ENCODE results near the gene EYS.
"Not testable (repeated sequence)": the region's sequence is repeated elsewhere in the genome, so short reads cannot be mapped to it uniquely, and the experiment has no call there.

EYS gene

DNA sequence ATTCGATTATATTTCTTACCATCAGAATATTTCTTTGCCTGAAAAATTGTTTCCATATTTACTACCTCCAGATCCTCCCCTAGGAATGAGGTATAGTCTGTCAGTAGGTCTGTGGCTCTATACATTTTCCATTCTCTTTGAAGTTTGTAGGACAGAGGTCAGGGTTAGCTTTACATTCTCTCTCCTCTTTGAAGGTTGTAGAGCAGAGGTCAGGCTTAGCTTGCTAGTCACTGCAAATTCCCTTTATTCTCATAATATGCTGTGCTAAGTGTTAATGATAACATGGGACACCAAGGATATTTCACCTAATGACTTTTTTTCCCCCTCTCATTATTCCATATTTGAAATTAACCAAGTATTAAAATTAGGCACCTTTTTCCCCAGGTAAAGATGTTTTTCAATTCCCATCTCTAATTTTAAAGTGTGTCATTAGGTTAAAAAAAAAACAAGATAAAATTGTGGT is 1660.2 kb downstream of the EYS start:
- no peaks in the 10 kb centered on the region for H3K36me3 ChIP-seq (ENCODE audit: control insufficient read depth, insufficient read depth, low read length, severe bottlenecking)
- H3K4me3 ChIP-seq (ENCODE audit: low read length), result no peak overlapping the region
- H3K9ac ChIP-seq (ENCODE audit: low read length), result no peak overlapping the region
- no peak for DNase-seq (ENCODE audit: low read depth)
- no peaks in the 10 kb centered on the region for H3K27me3 ChIP-seq (replicated peaks; ENCODE audit: control insufficient read depth, insufficient read depth, low read length)
- no peaks in the 10 kb centered on the region for H3K4me1 ChIP-seq (ENCODE audit: control insufficient read depth, insufficient read depth, low read length)
- no peaks in the 10 kb centered on the region for H3K9me3 ChIP-seq (ENCODE audit: control insufficient read depth, low read length)

DNA sequence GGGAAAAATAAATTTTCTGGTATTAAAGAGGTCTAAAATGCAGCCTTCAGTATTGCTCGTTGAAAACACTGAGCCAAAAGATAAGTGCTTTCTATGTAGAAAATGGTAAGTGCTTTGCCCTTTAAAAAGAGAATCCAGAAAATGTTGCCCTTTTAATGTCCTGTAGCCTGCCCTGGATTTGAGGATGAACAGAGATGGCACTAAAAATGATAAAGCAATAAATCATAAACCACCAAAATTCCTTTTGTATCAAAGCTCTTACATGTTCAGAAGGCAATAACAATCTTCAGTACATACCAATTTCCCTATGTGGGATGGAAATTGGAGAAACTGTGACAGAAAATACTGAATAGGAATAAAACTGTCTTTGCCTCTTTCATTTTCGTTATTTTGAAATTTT is 1665.7 kb downstream of the EYS start:
- H3K9me3 ChIP-seq (ENCODE audit: control insufficient read depth, low read length), result no peaks in the 10 kb centered on the region
- no peaks in the 10 kb centered on the region for H3K4me1 ChIP-seq (ENCODE audit: control insufficient read depth, insufficient read depth, low read length)
- H3K36me3 ChIP-seq (ENCODE audit: control insufficient read depth, insufficient read depth, low read length, severe bottlenecking), result no peaks in the 10 kb centered on the region
- no peak overlapping the region for H3K4me3 ChIP-seq (ENCODE audit: low read length)
- no peak overlapping the region for H3K9ac ChIP-seq (ENCODE audit: low read length)
- no peaks in the 10 kb centered on the region for H3K27me3 ChIP-seq (replicated peaks; ENCODE audit: control insufficient read depth, insufficient read depth, low read length)
- DNase-seq (ENCODE audit: low read depth), result no peak

DNA sequence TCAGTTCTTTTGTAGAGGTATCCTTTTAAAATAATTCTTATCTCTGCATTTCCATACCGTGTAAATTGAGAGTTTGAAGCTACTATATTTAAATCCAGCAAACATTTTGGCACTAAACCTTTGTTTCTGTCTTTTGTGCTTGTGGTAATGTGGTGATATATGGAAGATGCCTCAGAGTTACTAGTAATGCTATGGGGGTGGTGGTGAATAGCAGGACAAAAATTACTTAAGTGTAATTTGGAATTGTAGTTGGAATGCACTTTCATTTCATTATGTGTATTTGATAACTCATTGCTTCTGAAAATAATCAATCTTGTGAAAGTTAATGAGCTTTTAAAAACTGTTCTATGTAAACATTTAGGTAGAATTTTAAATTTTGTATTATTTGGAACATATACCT is 1666.9 kb downstream of the EYS start:
- DNase-seq (ENCODE audit: low read depth), result no peak
- no peaks in the 10 kb centered on the region for H3K27me3 ChIP-seq (replicated peaks; ENCODE audit: control insufficient read depth, insufficient read depth, low read length)
- H3K4me1 ChIP-seq (ENCODE audit: control insufficient read depth, insufficient read depth, low read length), result no peaks in the 10 kb centered on the region
- H3K9ac ChIP-seq (ENCODE audit: low read length), result no peak overlapping the region
- H3K36me3 ChIP-seq (ENCODE audit: control insufficient read depth, insufficient read depth, low read length, severe bottlenecking), result no peaks in the 10 kb centered on the region
- H3K9me3 ChIP-seq (ENCODE audit: control insufficient read depth, low read length), result no peaks in the 10 kb centered on the region
- no peak overlapping the region for H3K4me3 ChIP-seq (ENCODE audit: low read length)

DNA sequence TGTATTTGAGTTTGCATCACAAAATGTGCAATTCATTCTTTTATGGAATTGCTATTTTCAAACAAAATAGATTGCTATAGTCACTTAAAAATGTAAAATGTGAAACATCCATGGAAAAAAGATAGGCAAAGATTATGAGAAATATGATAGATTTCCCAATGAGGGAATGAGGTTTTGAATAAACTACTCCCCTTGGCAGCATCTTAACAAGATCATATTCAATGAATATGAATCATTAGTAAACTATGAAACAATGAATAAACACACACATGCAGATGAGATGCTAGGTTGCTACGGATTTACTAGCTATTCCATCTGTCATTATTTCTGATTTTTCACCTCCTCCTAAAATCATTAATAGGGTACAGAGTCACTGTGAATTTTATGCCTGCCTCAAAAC is 1669.6 kb downstream of the EYS start:
- Histone ChIP-seq H3K27me3 (replicated peaks; ENCODE audit: control insufficient read depth, insufficient read depth, low read length) (no peaks in the 10 kb centered on the region), H3K4me1 (ENCODE audit: control insufficient read depth, insufficient read depth, low read length) (no peaks in the 10 kb centered on the region), H3K4me3 (ENCODE audit: low read length) (no peak overlapping the region), H3K9ac (ENCODE audit: low read length) (no peak overlapping the region), H3K9me3 (ENCODE audit: control insufficient read depth, low read length) (no peaks in the 10 kb centered on the region), H3K36me3 (ENCODE audit: control insufficient read depth, insufficient read depth, low read length, severe bottlenecking) (no peaks in the 10 kb centered on the region)
- peak; percentile 25 for DNase-seq (ENCODE audit: low read depth)

DNA sequence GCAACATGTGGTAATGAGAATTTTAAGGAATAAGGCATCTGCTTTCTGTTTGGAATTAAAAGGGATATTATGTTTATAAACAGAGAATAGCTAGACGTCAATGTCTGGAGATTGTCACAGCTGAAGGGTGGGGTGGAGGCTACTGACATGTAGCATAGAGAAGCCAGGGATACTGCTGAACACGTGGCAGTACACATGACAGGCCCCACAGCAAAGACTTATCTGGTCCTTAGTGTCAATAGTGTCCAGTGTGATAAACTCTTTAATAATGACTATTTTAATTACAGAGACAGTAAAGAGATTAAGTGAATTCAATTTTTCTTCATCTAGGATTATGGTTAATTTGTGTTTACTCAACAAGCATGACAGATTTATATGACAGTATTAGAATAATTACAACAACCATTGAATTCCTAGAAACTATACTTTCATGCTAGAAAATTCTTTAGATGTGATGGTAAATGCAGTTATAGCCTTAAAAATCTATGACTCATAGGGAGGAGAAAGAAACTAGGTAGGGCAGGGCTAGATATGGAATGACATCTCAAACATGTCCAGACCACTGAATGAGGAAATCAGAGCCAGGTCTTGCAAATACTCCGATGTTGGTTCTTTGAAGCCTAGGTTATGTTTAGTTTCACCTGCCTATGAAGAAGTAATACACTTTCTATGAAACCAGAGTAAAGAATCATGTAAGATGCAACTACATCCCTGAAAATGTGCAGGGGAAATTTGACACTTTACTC is 1671.9 kb downstream of the EYS start:
- no peaks in the 10 kb centered on the region for H3K9me3 ChIP-seq (ENCODE audit: control insufficient read depth, low read length)
- no peak overlapping the region for H3K9ac ChIP-seq (ENCODE audit: low read length)
- no peaks in the 10 kb centered on the region for H3K36me3 ChIP-seq (ENCODE audit: control insufficient read depth, insufficient read depth, low read length, severe bottlenecking)
- no peaks in the 10 kb centered on the region for H3K27me3 ChIP-seq (replicated peaks; ENCODE audit: control insufficient read depth, insufficient read depth, low read length)
- H3K4me1 ChIP-seq (ENCODE audit: control insufficient read depth, insufficient read depth, low read length), result no peaks in the 10 kb centered on the region
- no peak overlapping the region for H3K4me3 ChIP-seq (ENCODE audit: low read length)
- DNase-seq (ENCODE audit: low read depth), result peak; percentile 36

DNA sequence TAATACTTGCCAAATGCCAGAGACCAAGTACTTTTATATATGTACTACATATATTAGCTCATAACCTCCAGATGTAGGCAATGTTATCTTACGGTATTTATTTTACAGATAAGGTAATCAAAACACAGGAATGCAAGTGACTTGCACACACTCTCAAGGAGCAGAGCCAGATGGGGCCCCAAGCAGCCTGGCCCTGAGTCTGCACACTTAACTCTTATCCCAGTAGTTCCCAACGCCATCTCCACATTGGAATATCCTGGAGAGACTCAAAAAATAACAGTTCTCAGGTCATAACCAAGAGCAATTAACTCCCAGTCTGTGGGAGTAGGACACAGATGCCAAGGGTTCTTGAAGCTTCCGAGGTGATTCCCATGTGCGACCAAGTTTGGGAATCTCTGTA is 1672.7 kb downstream of the EYS start:
- no peak for DNase-seq (ENCODE audit: low read depth)
- Histone ChIP-seq H3K36me3 (ENCODE audit: control insufficient read depth, insufficient read depth, low read length, severe bottlenecking) (no peaks in the 10 kb centered on the region), H3K9me3 (ENCODE audit: control insufficient read depth, low read length) (no peaks in the 10 kb centered on the region), H3K27me3 (replicated peaks; ENCODE audit: control insufficient read depth, insufficient read depth, low read length) (no peaks in the 10 kb centered on the region), H3K9ac (ENCODE audit: low read length) (no peak overlapping the region), H3K4me3 (ENCODE audit: low read length) (no peak overlapping the region), H3K4me1 (ENCODE audit: control insufficient read depth, insufficient read depth, low read length) (no peaks in the 10 kb centered on the region)

DNA sequence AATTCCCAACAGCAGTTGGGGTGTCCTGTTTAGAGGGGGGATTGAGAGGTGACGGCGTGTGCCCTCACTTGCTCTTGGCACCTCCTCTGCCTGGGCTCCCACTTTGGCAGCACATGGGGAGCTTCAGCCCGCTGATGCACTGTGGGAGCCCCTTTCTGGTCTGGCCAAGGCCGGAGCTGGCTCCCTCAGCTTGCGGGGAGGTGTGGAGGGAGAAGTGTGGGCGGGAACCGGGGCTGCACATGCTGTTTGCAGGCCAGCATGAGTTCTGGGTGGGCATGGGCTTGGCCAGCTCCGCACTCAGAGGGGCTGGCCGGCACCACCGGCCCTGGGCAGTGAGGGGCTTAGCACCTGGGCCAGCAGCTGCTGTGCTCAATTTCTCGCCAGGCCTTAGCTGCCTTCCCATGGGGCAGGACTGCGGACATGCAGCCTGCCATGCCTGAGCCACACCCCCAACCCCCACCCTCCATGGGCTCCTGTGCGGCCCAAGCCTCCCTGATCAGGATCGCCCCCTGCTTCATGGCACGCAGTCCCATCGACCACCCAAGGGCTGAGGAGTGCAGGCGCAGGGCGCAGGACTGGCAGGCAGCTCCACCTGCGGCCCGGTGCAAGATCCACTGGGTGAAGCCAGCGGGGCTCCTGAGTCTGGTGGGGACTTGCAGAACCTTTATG is 1675.9 kb downstream of the EYS start:
- not testable (repeated sequence) for DNase-seq (ENCODE audit: low read depth); H3K9me3 ChIP-seq (ENCODE audit: control insufficient read depth, low read length); H3K9ac ChIP-seq (ENCODE audit: low read length); H3K27me3 ChIP-seq (replicated peaks; ENCODE audit: control insufficient read depth, insufficient read depth, low read length); H3K4me3 ChIP-seq (ENCODE audit: low read length); H3K4me1 ChIP-seq (ENCODE audit: control insufficient read depth, insufficient read depth, low read length); H3K36me3 ChIP-seq (ENCODE audit: control insufficient read depth, insufficient read depth, low read length, severe bottlenecking)

DNA sequence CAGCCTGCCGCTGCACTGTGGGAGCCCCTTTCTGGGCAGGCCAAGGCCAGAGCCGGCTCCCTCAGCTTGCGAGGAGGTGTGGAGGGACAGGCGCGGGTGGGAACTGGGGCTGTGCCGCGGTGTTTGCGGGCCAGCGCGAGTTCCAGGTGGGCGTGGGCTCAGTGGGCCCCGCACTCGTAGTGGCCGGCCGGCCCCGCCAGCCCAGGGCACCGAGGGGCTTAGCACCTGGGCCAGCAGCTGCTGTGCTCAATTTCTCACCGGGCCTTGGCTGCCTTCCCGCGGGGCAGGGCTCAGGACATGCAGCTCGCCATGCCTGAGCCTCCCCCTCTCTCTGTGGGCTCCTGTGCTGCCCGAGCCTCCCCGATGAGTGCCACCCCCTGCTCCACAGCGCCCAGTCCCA is 1683.3 kb downstream of the EYS start:
- Histone ChIP-seq H3K27me3 (replicated peaks; ENCODE audit: control insufficient read depth, insufficient read depth, low read length) (no peaks in the 10 kb centered on the region), H3K9ac (ENCODE audit: low read length) (no peak overlapping the region), H3K4me1 (ENCODE audit: control insufficient read depth, insufficient read depth, low read length) (no peaks in the 10 kb centered on the region), H3K9me3 (ENCODE audit: control insufficient read depth, low read length) (no peaks in the 10 kb centered on the region), H3K36me3 (ENCODE audit: control insufficient read depth, insufficient read depth, low read length, severe bottlenecking) (no peaks in the 10 kb centered on the region), H3K4me3 (ENCODE audit: low read length) (no peak overlapping the region)
- no peak for DNase-seq (ENCODE audit: low read depth)

DNA sequence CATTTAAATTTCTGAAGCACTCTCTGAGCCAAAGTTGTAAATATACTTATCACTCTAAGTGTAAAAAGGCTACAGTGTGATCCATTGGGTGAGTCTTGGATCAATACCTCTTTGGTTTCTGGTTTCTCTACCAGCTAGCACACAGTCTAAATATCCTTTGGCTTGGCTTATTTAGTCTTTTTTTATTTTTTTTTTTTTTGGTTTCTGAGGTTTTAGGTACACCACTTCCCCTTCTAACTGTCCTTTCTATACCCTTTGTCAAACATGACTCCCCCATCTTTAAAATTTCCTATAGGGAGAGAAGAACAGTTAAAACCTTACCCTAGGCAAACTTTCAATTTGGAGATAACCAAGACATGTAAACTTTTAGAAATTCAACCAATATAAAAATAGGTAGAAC is 1692.4 kb downstream of the EYS start:
- H3K9ac ChIP-seq (ENCODE audit: low read length), result no peak overlapping the region
- H3K27me3 ChIP-seq (replicated peaks; ENCODE audit: control insufficient read depth, insufficient read depth, low read length), result no peaks in the 10 kb centered on the region
- no peak overlapping the region for H3K4me3 ChIP-seq (ENCODE audit: low read length)
- DNase-seq (ENCODE audit: low read depth), result no peak
- no peaks in the 10 kb centered on the region for H3K9me3 ChIP-seq (ENCODE audit: control insufficient read depth, low read length)
- H3K36me3 ChIP-seq (ENCODE audit: control insufficient read depth, insufficient read depth, low read length, severe bottlenecking), result no peaks in the 10 kb centered on the region
- H3K4me1 ChIP-seq (ENCODE audit: control insufficient read depth, insufficient read depth, low read length), result peaks cover 3% of the 10 kb centered on the region

DNA sequence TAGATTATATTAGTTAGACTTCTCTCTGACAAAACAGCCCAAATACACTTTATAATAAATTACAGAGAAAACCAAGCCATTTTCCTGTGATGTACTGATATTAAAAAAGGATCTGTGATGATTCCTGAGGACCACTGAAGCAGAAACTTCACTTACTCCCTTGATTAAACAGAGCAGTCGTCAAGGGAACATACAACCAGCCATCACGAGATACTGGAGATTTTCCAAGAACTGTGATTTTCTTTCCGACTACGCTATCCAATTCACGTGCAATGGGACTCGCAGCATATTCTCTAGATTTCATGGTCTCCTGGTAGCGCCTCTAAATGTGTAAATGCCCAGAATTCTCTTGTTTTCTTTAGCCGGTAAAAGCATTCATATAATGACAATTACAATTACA is 1694.0 kb downstream of the EYS start:
- Histone ChIP-seq H3K4me3 (ENCODE audit: low read length) (no peak overlapping the region), H3K36me3 (ENCODE audit: control insufficient read depth, insufficient read depth, low read length, severe bottlenecking) (no peaks in the 10 kb centered on the region), H3K4me1 (ENCODE audit: control insufficient read depth, insufficient read depth, low read length) (peaks cover 3% of the 10 kb centered on the region), H3K27me3 (replicated peaks; ENCODE audit: control insufficient read depth, insufficient read depth, low read length) (no peaks in the 10 kb centered on the region), H3K9me3 (ENCODE audit: control insufficient read depth, low read length) (no peaks in the 10 kb centered on the region), H3K9ac (ENCODE audit: low read length) (no peak overlapping the region)
- DNase-seq (ENCODE audit: low read depth), result no peak

DNA sequence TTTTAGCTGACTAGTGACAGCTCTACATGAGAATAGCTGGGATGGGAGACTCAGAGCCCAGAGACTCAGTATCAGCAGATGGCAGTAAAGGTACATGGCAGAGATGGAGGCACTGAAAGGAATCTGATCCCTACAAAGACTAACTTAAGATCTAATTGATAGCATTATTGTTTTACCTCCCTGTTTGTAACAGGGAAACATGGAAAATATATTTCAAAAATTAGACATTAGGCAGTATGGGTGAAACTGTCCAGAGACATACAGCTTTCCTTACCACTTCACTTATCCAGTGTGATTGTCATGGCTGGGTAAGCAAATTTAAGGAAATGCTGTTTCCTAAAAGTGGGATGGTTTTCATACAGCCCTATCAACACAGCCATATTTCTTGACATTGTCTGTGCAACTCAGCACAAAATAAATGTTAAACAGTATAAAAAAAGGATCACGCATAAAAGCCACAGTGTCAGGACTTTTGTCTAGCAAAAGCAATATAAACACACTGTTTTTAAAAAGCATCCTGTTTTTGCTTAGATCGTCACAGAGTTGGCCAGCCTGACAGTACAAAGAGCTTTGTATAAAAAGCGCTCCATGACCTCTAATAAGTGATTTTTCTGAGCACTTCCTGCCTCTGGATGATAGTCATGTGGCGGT is 1694.5 kb downstream of the EYS start:
- Histone ChIP-seq H3K9ac (ENCODE audit: low read length) (no peak overlapping the region), H3K36me3 (ENCODE audit: control insufficient read depth, insufficient read depth, low read length, severe bottlenecking) (no peaks in the 10 kb centered on the region), H3K4me1 (ENCODE audit: control insufficient read depth, insufficient read depth, low read length) (peaks cover 3% of the 10 kb centered on the region), H3K4me3 (ENCODE audit: low read length) (no peak overlapping the region), H3K9me3 (ENCODE audit: control insufficient read depth, low read length) (no peaks in the 10 kb centered on the region), H3K27me3 (replicated peaks; ENCODE audit: control insufficient read depth, insufficient read depth, low read length) (no peaks in the 10 kb centered on the region)
- DNase-seq (ENCODE audit: low read depth), result peak; percentile 67
